ENCODE results near the gene MVB12B.

Gene MVB12B

GRCh38 chr9:126491949-126492348, 165.3 kb downstream of the MVB12B start:
- no peak for TF ChIP-seq CTCF (IDR thresholded peaks at IDR 0.05)
- no peak overlapping the region for H3K27ac ChIP-seq
- no peak overlapping the region for H3K4me3 ChIP-seq
- H3K27me3 ChIP-seq, result no peaks in the 10 kb centered on the region
- H3K4me1 ChIP-seq, result no peaks in the 10 kb centered on the region
- H3K9me3 ChIP-seq, result no peaks in the 10 kb centered on the region
- intact Hi-C loops (cut with DNase I; ENCODE audit: low total_unique reads), result loop anchor here (5.0 kb wide), 1 partner anchor 40 kb away; no protein-coding TSS in a partner anchor
- no peak for DNase-seq
- H3K36me3 ChIP-seq, result no peaks in the 10 kb centered on the region

GRCh38 chr9:126494264-126494663, 167.6 kb downstream of the MVB12B start:
- intact Hi-C loops (cut with DNase I; ENCODE audit: low total_unique reads), result loop anchor here (5.0 kb wide), 1 partner anchor 42 kb away; no protein-coding TSS in a partner anchor

DNA sequence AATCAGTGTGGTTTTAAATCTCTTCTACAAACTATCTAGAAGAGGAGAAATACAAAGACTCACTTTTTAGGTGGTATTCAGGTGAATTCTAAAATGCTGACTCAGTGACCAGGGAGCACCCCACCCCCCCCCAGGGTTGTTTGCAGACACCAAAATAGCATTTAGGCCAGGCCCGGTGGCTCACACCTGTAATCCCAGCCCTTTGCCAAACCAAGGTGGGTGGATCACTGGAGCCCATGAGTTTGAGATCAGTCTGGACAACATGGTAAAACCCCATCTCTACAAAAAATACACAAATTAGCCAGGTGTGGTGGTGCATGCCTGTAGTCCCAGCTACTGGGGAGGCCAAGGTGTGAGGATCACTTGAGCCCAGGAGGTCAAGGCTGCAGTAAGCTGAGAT, 168.1 kb downstream of the MVB12B start:
- no peak overlapping the region for H3K4me3 ChIP-seq
- peaks cover 0 to 12% (median 7%) of the 10 kb centered on the region in 4 donors for H3K4me1 ChIP-seq
- intact Hi-C loops (cut with DNase I; ENCODE audit: low total_unique reads), result loop anchor here (5.0 kb wide), 2 partner anchors 42 to 97 kb away; no protein-coding TSS in a partner anchor
- no peak overlapping the region for H3K27ac ChIP-seq
- H3K27me3 ChIP-seq, result no peaks in the 10 kb centered on the region
- H3K36me3 ChIP-seq, result no peaks in the 10 kb centered on the region
- no peak for DNase-seq
- H3K9me3 ChIP-seq, result no peaks in the 10 kb centered on the region
- TF ChIP-seq CTCF (IDR thresholded peaks at IDR 0.05), result no peak

More at GRCh38 chr9:126494264-126494663, 167.6 kb downstream of the MVB12B start:
- Histone ChIP-seq H3K4me3 (no peak overlapping the region), H3K4me1 (peaks cover 0 to 8% (median 4%) of the 10 kb centered on the region in 4 donors), H3K27ac (no peak overlapping the region), H3K36me3 (no peaks in the 10 kb centered on the region), H3K9me3 (no peaks in the 10 kb centered on the region), H3K27me3 (no peaks in the 10 kb centered on the region)
- no peak for DNase-seq
- TF ChIP-seq CTCF (IDR thresholded peaks at IDR 0.05), result no peak

DNA sequence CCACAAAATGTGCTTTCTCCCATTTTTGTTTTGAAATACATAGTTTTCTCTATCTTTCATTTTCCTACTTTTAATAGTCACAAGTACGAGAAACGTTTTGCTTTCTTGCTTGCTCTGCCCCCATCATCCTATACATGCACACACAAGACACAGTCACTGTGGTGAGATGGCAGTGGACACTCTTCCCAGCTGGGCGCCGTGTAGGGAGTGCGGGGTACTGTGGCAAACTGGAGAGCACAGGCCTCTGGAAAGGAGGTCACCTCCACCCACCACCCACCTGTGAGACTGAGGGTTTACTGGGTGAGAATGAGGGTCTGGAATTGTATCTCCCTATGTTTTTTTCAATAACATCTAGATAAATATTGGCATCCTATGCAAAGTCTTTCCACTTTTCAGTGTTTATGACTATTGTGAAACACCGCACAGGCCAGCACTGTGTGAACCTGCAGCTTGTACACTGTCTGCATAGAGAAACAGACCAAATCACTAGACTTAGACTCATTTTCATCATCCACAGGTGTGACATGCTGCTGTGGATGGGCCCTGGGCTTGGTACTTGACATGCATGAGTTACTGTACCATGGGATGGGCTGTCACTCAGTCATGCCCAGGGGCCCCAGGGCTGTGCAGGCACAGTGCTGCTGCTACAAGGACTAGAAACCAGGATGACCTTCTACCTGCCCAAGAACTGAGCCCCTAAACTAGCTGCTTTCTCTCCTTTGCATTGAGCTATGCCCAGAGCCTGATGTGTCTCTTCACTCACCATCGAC, 169.0 kb downstream of the MVB12B start:
- Histone ChIP-seq H3K4me3 (no peak overlapping the region), H3K9me3 (no peaks in the 10 kb centered on the region), H3K36me3 (no peaks in the 10 kb centered on the region), H3K4me1 (peaks cover 0 to 21% (median 13%) of the 10 kb centered on the region in 4 donors), H3K27ac (no peak overlapping the region), H3K27me3 (no peaks in the 10 kb centered on the region)
- intact Hi-C loops (cut with DNase I; ENCODE audit: low total_unique reads), result loop anchor here (5.0 kb wide), 1 partner anchor 98 kb away; no protein-coding TSS in a partner anchor
- TF ChIP-seq CTCF (IDR thresholded peaks at IDR 0.05), result no peak
- no peak for DNase-seq

DNA sequence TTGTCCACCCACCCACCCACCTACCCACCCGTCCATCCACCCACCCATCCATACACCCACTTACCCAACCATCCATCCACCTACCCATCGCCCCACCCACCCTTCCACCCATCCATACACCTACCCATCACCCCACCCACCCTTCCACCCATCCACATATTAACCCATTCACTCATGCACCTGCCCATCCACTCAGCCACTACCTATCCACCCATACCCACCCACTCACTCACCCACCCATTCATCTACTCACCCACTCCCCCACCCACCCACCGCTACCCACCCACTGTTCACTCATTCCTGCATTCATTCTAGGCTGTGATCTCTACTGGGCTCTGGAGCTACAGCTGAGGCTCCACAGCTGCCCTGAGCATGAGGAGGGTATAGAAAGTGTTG, 169.6 kb downstream of the MVB12B start:
- Histone ChIP-seq H3K27me3 (peaks cover 0 to 3% of the 10 kb centered on the region in 2 donors), H3K4me3 (no peak overlapping the region), H3K9me3 (no peaks in the 10 kb centered on the region), H3K4me1 (peaks cover 0 to 27% (median 17%) of the 10 kb centered on the region in 4 donors), H3K27ac (no peak overlapping the region), H3K36me3 (no peaks in the 10 kb centered on the region)
- intact Hi-C loops (cut with DNase I; ENCODE audit: low total_unique reads), result loop anchor here (5.0 kb wide), 1 partner anchor 99 kb away; no protein-coding TSS in a partner anchor
- DNase-seq, result no peak
- no peak for TF ChIP-seq CTCF (IDR thresholded peaks at IDR 0.05)
